ENCODE results near the gene CHRDL1.
"Not testable (repeated sequence)": the region's sequence is repeated elsewhere in the genome, so short reads cannot be mapped to it uniquely, and the experiment has no call there.

CHRDL1 gene

GRCh38 chrX:110795645-110796406 is at the start of gene CHRDL1:
Gene CHRDL1, minus strand, starts transcription at chrX:110795817. Its CDS starts 3,636 bp downstream, at chrX:110792181.
- peak; percentile 36 for DNase-seq (ENCODE audit: low spot score)

DNA sequence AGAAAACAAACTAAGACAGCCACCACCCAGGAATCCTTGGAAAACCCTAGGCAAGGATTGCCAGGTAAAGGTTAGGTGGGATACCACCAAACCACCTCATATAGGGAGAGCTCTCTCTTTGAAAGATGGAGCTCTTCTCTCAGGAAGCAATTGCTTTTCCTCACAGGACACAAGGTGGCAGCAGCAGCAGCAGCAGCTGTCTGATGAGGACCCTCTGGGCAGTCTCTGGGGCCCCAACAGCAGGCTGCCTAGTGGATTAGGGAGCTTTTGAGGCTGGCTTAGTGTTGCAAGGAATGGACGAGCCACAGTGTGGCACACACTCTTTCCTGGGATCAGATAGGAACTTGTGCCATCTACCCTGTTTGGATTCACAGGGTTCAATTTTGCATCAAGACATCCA is 41.4 kb upstream of the CHRDL1 start:
- DNase-seq (ENCODE audit: low spot score) = no peak

GRCh38 chrX:110836451-110836850 is 40.8 kb upstream of the CHRDL1 start:
- DNase-seq (ENCODE audit: low spot score) = no peak

GRCh38 chrX:110836001-110836400 is 40.4 kb upstream of the CHRDL1 start:
- no peak for DNase-seq (ENCODE audit: low spot score)

- DNase-seq (ENCODE audit: low spot score) = no peak
Observed at GRCh38 chrX:110825972-110826371, 30.4 kb upstream of the CHRDL1 start.

GRCh38 chrX:110816543-110816942 is 20.9 kb upstream of the CHRDL1 start:
- DNase-seq (ENCODE audit: low spot score) = not testable (repeated sequence)

- DNase-seq (ENCODE audit: low spot score) = peak; percentile 51
Observed at GRCh38 chrX:110806145-110806544, 10.5 kb upstream of the CHRDL1 start.

DNA sequence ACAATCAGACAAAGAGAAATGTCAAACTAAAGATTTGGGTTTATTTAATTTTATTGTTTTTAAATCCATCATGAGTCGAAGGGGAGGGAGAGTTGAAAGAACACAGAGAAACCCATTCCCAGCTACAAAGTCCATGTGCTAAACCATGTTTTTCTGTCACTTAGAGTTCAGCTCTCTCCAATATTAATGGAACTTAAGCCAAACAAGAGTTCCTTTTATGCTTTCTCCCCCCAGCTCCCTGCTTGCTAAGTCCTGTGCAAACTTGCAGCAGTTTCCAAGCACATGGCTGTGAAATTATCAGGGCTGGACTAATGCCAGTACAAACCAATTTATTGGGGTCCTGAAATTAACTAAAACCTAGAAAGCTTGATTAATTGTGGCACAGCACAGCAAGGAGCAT is 9.7 kb upstream of the CHRDL1 start:
- DNase-seq (ENCODE audit: low spot score) = no peak

GRCh38 chrX:110804446-110804845 is 8.8 kb upstream of the CHRDL1 start:
- DNase-seq (ENCODE audit: low spot score) = no peak

- DNase-seq (ENCODE audit: low spot score) = peak; percentile 8
Observed at GRCh38 chrX:110803506-110803905, 7.9 kb upstream of the CHRDL1 start.

DNA sequence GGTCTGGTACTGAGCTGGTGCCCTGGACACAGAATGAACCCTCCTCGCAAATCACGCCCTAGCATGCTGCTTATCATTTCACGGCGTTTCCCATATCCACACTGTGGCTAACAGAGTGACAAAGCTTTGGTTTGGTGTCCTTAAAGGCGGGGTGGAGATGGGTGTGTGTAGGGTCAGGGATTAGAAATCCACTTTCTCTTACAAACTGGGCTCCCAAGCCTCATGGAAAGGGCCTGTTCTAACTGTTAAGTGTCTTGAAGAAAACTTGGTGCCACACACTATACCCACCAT is 735 bp upstream of the CHRDL1 start:
- no peak for DNase-seq (ENCODE audit: low spot score)

DNA sequence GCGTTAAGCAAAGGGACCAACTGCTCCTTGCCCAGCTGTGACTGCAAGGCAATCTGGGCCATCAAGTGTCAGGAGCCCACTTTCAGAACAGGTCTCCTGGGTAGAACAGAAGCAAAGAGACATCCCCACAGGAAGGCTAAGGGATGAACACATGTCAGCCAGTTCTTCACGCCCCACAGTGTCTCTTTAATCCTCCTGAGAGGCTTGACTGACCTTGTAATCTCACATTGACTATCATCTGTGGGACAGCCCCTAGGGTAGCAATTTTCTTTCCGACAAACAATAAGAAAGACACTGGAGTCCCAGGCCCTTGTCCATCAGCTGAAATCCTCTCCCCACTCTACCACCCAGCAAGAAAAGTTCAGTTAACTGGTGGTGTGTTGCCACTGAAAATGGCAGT is 1.0 kb downstream of the CHRDL1 start:
- DNase-seq (ENCODE audit: low spot score) = no peak

GRCh38 chrX:110791071-110791470 is 4.5 kb downstream of the CHRDL1 start:
- no peak for DNase-seq (ENCODE audit: low spot score)

DNA sequence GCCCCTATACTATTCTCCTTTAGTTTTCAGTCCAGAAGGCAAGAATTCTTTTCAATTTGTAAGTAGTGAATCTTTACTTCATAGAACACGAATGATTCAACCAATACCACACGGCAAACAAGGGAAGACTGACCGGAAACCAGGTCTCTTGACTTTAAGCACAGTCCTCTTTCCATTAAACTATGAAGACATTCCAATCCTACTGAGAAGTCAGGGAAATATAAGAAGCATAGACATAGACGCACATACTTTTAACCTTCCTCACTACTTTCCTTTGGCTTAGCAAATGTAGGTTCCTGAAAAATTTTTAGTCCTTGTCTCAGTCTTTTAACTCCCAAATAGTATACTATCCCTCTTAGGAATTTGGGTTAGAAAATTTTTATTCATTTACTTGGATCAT is 9.1 kb downstream of the CHRDL1 start:
- DNase-seq (ENCODE audit: low spot score) = peak; percentile 22

DNA sequence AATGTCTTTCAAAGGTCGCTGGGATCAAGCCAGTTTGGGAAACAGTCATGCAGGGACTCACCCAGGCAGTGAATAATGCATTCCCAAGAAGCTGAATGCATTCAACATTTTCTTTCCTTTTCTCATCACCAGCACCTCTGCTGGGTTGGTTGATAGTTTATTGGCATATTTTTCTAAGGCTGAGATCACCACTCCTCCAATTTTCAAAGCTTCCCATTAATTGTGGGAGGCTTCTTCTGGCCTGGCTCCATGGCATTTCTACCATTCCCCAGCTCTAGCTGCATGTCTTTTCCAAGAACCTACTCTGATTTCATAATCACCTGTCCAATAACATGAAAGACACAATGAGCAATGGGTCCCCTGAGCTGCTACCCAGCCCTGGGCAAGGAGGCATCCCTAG is 35.8 kb downstream of the CHRDL1 start:
- DNase-seq (ENCODE audit: low spot score) = peak; percentile 42

DNA sequence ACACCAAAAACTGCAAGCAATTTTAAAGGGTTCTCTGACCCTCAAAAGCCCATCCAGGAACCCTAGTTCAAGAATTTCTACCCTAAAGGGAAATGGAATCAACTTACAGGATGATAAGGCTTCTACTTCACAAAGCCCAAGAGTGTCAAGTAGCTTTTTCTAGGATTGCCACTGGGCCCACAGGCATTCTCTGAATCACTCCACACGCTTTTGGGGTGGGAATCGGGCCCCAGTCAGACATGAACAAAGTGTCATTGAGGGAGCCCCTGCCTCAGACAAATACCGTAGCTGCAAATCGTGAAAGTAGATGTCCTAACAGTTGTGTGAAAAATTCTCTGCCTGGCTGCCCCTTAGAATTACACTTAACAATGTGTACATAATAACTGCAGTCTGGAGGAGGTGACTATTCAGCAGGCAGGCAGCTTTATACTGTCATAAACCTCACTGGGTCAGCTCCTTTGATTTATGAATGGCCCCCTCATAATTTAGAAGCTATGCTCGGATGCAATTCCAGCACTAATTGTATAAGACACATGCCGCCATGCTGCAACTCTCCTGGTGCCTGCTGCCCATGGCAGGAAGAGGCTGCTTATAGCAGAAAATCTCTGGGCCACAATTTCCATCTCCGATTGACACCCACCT is 36.7 kb downstream of the CHRDL1 start:
- DNase-seq (ENCODE audit: low spot score) = no peak

GRCh38 chrX:110755611-110756010 is 40.0 kb downstream of the CHRDL1 start:
- DNase-seq (ENCODE audit: low spot score) = no peak

GRCh38 chrX:110755061-110755460 is 40.6 kb downstream of the CHRDL1 start:
- DNase-seq (ENCODE audit: low spot score) = no peak

DNA sequence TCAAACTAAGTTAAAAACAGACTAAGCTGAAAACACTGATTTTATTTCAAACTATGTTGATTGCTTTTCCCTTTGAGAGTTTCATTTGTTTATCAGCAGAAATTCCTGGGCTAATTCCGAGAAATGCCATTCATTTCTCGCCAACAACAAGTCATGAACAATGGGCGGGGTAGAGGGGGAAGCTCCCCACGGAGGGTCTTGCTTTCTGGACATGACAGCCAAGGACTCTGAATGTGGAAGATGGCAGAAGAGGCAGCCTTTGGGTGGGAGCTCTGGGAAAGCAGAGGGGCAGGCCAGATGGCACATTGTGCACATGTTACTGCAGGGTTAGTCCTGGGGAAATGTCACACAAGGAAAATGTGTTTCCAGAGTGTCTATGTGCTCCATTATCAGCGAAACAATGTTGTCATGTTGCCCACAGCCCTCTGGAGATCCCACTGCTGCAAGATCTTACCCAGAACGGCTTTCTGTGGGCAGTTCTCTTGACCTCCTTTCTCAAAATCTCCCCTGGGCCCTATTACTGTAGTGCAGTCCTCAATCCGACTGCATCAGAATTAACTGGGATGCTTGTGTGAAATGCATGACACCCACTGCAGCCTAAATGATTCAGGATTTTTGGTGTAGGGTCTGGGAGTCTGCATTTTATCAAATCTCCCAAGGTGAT is 45.0 kb downstream of the CHRDL1 start:
- no peak for DNase-seq (ENCODE audit: low spot score)

DNA sequence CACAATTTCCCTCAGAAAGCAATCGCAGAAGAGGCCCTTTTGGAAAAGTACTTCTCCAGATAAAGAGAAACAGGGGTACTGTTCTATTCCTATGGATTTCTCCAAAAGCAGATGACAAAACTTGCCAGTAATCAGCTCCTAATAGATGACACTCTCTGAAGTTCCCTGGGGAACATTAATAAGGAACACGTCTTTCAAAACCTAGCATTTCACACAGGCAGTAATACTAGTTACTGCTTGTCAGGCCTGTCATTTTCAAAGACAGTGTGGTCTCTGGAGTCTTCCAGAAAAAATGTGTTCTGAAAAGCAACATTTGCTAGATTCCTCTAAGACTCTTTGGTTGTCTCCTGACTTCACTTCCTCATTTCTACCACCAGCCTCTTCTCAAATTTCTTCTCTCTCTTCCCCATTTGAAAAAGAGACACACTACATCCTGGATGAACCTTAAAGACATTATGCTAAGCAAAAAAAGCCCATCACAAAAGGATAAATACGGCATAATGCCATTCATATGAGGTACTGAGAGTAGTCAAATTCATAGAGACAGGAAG is 47.3 kb downstream of the CHRDL1 start:
- no peak for DNase-seq (ENCODE audit: low spot score)

- no peak for DNase-seq (ENCODE audit: low spot score)
Observed at GRCh38 chrX:110746014-110746413, 49.6 kb downstream of the CHRDL1 start.

GRCh38 chrX:110745288-110745687 is 50.3 kb downstream of the CHRDL1 start:
- DNase-seq (ENCODE audit: low spot score) = no peak

- peak; percentile 34 for DNase-seq (ENCODE audit: low spot score)
Observed at GRCh38 chrX:110743679-110744340, 51.8 kb downstream of the CHRDL1 start.
